HEK293T (cell line): ENCODE data around the gene DGKQ.
A peak's percentile ranks its signal among the peaks of the same experiment; 100 is the strongest.
"Not testable (repeated sequence)": the region's sequence is repeated elsewhere in the genome, so short reads cannot be mapped to it uniquely, and the experiment has no call there.

Experiments used
- CTCF ChIA-PET: fragments of 350-600 bp; formaldehyde crosslinking; extraction: SDS; loops from one replicate; lab custom pipeline; 2021; ENCODE audit warnings: antibody characterized with exemption, inconsistent platforms; lab: Yijun Ruan, JAX
- POLR2A ChIA-PET: fragments of 350-600 bp; formaldehyde crosslinking; extraction: SDS; loops from one replicate; lab custom pipeline; 2020; ENCODE audit warnings: antibody characterized with exemption, inconsistent platforms; lab: Yijun Ruan, JAX
- DNase-seq: peaks from one replicate; pipeline ENCODE4 v3.0.0; 2012; ENCODE audit warnings: mixed read lengths; ENCODE audit errors: extremely low spot score
- ARNT ChIP-seq: fragments of 450-650 bp; IDR thresholded peaks from 2 replicates; pipeline ENCODE4 v1.6.1; 2017; ENCODE audit warnings: mild to moderate bottlenecking
- BHLHE40 ChIP-seq: fragments of 450-650 bp; IDR thresholded peaks from 2 replicates; pipeline ENCODE4 v1.6.1; 2016; ENCODE audit warnings: mild to moderate bottlenecking, moderate library complexity, borderline replicate concordance
- CTBP1 ChIP-seq: fragments of 450-650 bp; IDR thresholded peaks from 2 replicates; pipeline ENCODE4 v1.6.1; 2016; ENCODE audit warnings: borderline replicate concordance
- ELF4 ChIP-seq: fragments of 450-650 bp; IDR thresholded peaks from 2 replicates; pipeline ENCODE4 v1.6.1; 2017; ENCODE audit warnings: antibody characterized with exemption
- FOXA1 ChIP-seq: fragments of 450-650 bp; IDR thresholded peaks from 2 replicates; pipeline ENCODE4 v1.6.1; 2016; ENCODE audit warnings: mild to moderate bottlenecking
- FOXK2 ChIP-seq: fragments of 450-650 bp; IDR thresholded peaks from 2 replicates; pipeline ENCODE4 v1.6.1; 2016; ENCODE audit warnings: mild to moderate bottlenecking
- FOXM1 ChIP-seq: fragments of 450-650 bp; IDR thresholded peaks from 2 replicates; pipeline ENCODE4 v1.6.1; 2017; ENCODE audit warnings: mild to moderate bottlenecking, borderline replicate concordance
- HDGF ChIP-seq: fragments of 450-650 bp; IDR thresholded peaks from 2 replicates; pipeline ENCODE4 v1.6.1; 2017; ENCODE audit warnings: antibody characterized with exemption, borderline replicate concordance
- L3MBTL2 ChIP-seq: fragments of 450-650 bp; conservative IDR thresholded peaks from 2 replicates; pipeline ENCODE4 v1.6.1; 2016; ENCODE audit warnings: mild to moderate bottlenecking
- LEF1 ChIP-seq: fragments of 450-650 bp; IDR thresholded peaks from 2 replicates; pipeline ENCODE4 v1.6.1; 2017; ENCODE audit warnings: mild to moderate bottlenecking, borderline replicate concordance
- NFRKB ChIP-seq: fragments of 450-650 bp; IDR thresholded peaks from 2 replicates; pipeline ENCODE4 v1.6.1; 2016; ENCODE audit warnings: mild to moderate bottlenecking, moderate library complexity
- SP1 ChIP-seq: fragments of 450-650 bp; IDR thresholded peaks from 2 replicates; pipeline ENCODE4 v1.6.1; 2017
- SUZ12 ChIP-seq: fragments of 450-650 bp; IDR thresholded peaks from 2 replicates; pipeline ENCODE4 v1.6.1; 2016; ENCODE audit warnings: mild to moderate bottlenecking
- TARDBP ChIP-seq: fragments of 450-650 bp; IDR thresholded peaks from 2 replicates; pipeline ENCODE4 v1.6.1; 2016
- ZNF384 ChIP-seq: fragments of 450-650 bp; IDR thresholded peaks from 2 replicates; pipeline ENCODE4 v1.6.1; 2016
- TF ChIP-seq, protein P1 (sequence below): fragments of 450-650 bp; IDR thresholded peaks from 2 replicates; pipeline ENCODE4 v1.6.1; 2016

The DGKQ gene

DNA sequence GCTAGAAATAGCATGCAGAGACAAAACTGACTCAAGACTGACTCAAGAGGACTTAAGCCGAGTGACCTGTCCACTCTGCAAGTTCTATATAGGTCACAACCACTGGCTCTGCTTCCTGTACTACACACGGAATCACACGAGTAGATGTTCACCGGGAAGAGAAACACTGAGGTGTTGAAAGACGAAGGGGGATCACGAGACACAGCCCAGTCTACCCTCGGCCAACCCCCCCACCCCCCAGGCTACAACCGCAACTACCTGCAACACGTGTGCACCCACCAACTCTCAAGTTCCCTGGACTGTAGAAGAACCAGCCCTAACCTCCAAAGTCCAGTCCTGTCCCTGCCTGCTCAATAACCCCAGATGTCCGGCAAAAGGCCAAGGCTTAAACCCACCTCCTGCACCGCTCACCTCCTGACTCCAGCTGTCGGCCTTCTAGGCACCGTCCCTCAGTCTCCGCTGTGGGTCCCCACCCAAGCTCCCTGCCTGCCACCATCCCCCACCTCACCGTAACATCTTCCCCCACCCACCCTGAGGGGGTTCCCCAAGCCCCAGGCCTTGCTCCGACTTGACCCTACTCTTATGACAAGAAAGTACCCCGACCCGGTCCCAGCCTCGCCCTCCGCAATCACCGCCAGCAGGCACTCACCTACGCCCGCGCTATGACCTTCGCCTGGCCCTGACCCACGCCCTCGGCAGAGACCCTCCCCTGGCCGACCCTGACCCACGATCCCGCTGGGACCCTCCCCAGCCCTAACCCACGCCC is 42.0 kb downstream of the DGKQ start:
- ChIA-PET POLR2A (interaction anchor here (0.8 to 1.5 kb wide), 9 partner anchors 12 to 807 kb away, joined by 3 to 12 read pairs (median 6); partner anchors contain the start of genes DGKQ, IDUA and ZNF718), CTCF (interaction anchor here (1.3 kb wide), 1 partner anchor 199 kb away, joined by 3 read pairs; no protein-coding TSS in a partner anchor)
- DNase-seq: no peak
- TF ChIP-seq FOXA1: no peak
- TF ChIP-seq CTBP1: no peak
- no peak for TF ChIP-seq TARDBP
- TF ChIP-seq SP1: no peak
- no peak for TF ChIP-seq ZNF384
- no peak for TF ChIP-seq FOXK2
- no peak for TF ChIP-seq ARNT
- TF ChIP-seq L3MBTL2: 0 out of 2 replicates have a peak, but pooled peaks have one; percentile 17

DNA sequence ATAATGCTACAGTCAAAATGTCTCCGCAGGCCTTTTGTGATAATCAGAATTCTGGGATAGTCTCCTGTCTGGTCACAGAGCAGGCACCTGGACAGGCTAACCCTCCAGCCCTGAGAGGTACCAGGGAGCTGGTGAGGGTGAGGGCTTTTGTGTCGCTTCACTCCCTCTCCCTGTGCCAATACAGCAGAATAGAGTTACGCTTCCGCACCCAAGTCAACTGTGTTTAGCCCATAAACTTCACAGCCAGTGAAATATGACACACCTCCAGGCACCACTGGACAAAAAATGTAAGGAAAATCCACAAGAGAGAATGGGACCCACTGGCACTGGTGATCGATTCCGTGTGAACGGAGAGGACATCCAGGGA is 42.6 kb downstream of the DGKQ start:
- CTCF ChIA-PET: interaction anchor here (1.1 kb wide), 1 partner anchor 13 kb away, joined by 3 read pairs; no protein-coding TSS in a partner anchor
- DNase-seq: no peak
- TF ChIP-seq HDGF: no peak
- TF ChIP-seq, protein P1, sequence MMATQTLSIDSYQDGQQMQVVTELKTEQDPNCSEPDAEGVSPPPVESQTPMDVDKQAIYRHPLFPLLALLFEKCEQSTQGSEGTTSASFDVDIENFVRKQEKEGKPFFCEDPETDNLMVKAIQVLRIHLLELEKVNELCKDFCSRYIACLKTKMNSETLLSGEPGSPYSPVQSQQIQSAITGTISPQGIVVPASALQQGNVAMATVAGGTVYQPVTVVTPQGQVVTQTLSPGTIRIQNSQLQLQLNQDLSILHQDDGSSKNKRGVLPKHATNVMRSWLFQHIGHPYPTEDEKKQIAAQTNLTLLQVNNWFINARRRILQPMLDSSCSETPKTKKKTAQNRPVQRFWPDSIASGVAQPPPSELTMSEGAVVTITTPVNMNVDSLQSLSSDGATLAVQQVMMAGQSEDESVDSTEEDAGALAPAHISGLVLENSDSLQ: peak; percentile 55
- POLR2A ChIA-PET: interaction anchor here (1.0 kb wide), 1 partner anchor 149 kb away, joined by 3 read pairs; no protein-coding TSS in a partner anchor

DNA sequence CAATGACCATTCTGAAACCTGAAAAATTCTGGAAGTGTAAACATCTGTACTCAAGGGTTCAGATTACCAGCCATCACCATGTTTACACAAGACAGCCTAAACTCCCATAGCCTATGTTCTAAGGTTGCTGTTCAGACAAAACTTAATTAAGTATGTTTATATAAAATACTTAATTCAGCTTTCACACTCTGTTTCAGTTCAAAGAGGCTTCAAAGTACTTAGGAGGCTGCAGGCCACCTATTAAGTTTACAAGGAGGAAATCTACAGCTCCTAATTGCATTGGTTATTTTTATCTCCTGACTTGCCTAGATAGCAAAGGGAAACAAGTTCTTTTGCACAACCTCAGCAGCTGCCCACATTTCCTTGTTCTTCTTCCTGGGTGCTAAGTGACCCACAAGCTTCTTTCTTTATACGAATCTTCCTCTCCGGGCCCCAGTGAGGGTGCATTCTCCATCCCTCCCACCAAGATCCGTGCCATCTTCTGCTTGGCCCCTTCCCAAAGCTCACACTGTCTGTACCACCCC is 43.3 kb downstream of the DGKQ start:
- ChIA-PET POLR2A (interaction anchor here (1.0 kb wide), 1 partner anchor 148 kb away, joined by 3 read pairs; no protein-coding TSS in a partner anchor), CTCF (interaction anchor here (1.1 kb wide), 1 partner anchor 14 kb away, joined by 3 read pairs; no protein-coding TSS in a partner anchor)

DNA sequence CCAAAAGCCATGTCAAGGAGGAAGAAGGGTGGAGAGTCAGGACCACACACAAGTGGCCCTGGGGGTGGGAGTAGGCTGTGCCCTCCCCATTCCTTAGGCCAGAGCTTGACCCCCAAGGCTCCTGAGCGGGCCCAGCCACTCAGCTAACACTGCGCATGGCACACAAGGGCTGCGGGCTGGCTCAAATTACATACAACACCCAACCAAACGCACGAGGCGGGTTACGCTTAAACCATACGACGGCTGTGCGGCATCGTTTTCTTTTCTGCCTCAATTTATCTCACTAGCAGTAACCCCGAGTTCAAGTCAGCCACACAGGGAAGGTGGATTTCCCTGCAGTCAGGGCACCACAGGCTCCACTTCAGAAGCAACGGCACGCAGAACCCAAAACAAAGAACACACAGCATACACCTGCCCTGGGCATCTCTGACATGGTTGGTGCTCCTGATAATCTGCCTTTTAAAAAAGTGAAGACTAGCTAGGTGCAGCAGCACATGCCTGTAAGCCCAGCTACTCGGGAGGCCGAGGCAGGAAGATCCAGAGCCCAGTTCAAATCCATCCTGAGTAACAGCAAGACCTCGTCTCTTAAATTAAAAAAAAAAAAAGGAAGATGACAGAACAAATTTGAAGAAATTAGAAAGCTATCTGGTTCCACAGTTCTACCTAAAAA is 44.1 kb downstream of the DGKQ start:
- ChIA-PET POLR2A (no interaction called here), CTCF (no interaction called here)
- no peak for DNase-seq
- TF ChIP-seq FOXK2 (no peak), SP1 (no peak), L3MBTL2 (no peak), HDGF (no peak), ELF4 (no peak), NFRKB (no peak), FOXA1 (no peak)
- TF ChIP-seq, protein P1: no peak

More for the DNA sequence above, 43.3 kb downstream of the DGKQ start:
- DNase-seq: no peak
- no peak for TF ChIP-seq BHLHE40
- TF ChIP-seq ZNF384: no peak
- no peak for TF ChIP-seq FOXK2
- no peak for TF ChIP-seq ELF4
- no peak for TF ChIP-seq CTBP1
- no peak for TF ChIP-seq NFRKB
- no peak for TF ChIP-seq FOXM1
- no peak for TF ChIP-seq LEF1
- TF ChIP-seq, protein P1: no peak
- TF ChIP-seq SP1: no peak
- no peak for TF ChIP-seq SUZ12
- no peak for TF ChIP-seq L3MBTL2

DNA sequence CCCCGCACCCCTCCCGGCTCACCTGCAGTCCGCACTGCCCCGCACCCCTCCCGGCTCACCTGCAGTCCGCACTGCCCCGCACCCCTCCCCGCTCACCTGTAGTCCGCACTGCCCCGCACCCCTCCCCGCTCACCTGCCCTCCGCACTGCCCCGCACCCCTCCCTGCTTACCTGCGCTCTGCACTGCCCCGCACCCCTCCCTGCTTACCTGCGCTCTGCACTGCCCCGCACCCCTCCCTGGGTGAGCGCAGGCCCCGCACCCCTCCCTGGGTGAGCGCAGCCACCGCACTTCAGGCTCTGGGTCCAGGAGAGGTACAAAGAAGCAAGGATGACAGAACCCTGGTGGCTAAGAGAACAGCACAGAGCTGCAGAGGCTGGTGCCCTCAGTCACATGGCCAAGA is 45.8 kb downstream of the DGKQ start:
- DNase-seq, CTCF ChIA-PET, POLR2A ChIA-PET: not testable (repeated sequence)

DNA sequence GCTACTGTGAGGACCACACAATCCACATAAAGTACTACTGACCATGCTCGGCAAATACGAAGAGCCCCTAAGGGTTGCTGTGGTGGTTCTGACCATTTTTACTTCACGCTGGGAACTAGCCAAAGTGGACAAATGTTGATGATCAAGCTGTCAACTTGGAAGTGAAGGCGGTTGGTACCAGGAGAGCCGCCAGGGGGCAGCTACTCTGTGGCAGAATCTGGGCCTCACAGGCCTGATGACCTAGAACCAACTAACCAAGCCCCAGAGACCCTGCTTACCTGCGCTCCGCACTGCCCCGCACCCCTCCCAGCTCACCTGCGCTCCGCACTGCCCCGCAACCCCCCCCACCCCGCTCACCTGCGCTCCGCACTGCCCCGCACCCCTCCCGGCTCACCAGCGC is 46.8 kb downstream of the DGKQ start:
- TF ChIP-seq SP1 (no peak), SUZ12 (no peak), CTBP1 (no peak), FOXA1 (no peak), FOXM1 (no peak), FOXK2 (no peak), ZNF384 (no peak), LEF1 (no peak), L3MBTL2 (no peak), BHLHE40 (no peak), ELF4 (no peak), HDGF (no peak), ARNT (no peak), NFRKB (no peak), TARDBP (no peak)
- TF ChIP-seq, protein P1: no peak
- POLR2A ChIA-PET: no interaction called here
- DNase-seq: peak; percentile 69
- CTCF ChIA-PET: interaction anchor here (0.7 to 1.0 kb wide), 2 partner anchors 13 to 30 kb away, joined by 3 to 4 read pairs; no protein-coding TSS in a partner anchor
